Ramos (cell line): ENCODE results near the gene RECQL.
"Not testable (repeated sequence)": the region's sequence is repeated elsewhere in the genome, so short reads cannot be mapped to it uniquely, and the experiment has no call there.

Source experiments
- in situ Hi-C: fragments of 300-500 bp; cut with MboI; formaldehyde crosslinking; loops from one replicate; pipeline ENCODE4 v1.14.3; 2022; ENCODE audit warnings: low sequenced_read_pairs; ENCODE audit not compliant: unreplicated experiment

Gene RECQL

GRCh38 chr12:21507849-21508248 lies 6.4 kb upstream of the RECQL start:
- in situ Hi-C loops = no loop called here

- in situ Hi-C loops = no loop called here
Observed at GRCh38 chr12:21505888-21506287, 4.5 kb upstream of the RECQL start.

- in situ Hi-C loops = no loop called here
Observed at GRCh38 chr12:21502872-21503271, 1.4 kb upstream of the RECQL start.

GRCh38 chr12:21502164-21502496 lies 695 bp upstream of the RECQL start:
- in situ Hi-C loops = no loop called here

GRCh38 chr12:21500786-21501257 lies 613 bp downstream of the RECQL start:
- in situ Hi-C loops = no loop called here

GRCh38 chr12:21499765-21500164 lies 1.7 kb downstream of the RECQL start:
- in situ Hi-C loops = no loop called here

- in situ Hi-C loops = no loop called here
Observed at GRCh38 chr12:21485998-21486397, 15.4 kb downstream of the RECQL start.

- in situ Hi-C loops = no loop called here
Observed at GRCh38 chr12:21483531-21483930, 17.9 kb downstream of the RECQL start.

GRCh38 chr12:21478756-21479455 lies 22.5 kb downstream of the RECQL start:
- in situ Hi-C loops = no loop called here

GRCh38 chr12:21476949-21477348 lies 24.5 kb downstream of the RECQL start:
- in situ Hi-C loops = no loop called here

- in situ Hi-C loops = no loop called here
Observed at GRCh38 chr12:21475552-21475951, 25.9 kb downstream of the RECQL start.

GRCh38 chr12:21472197-21472823 lies 29.1 kb downstream of the RECQL start:
- in situ Hi-C loops = no loop called here

- in situ Hi-C loops = no loop called here
Observed at GRCh38 chr12:21471294-21471693, 30.1 kb downstream of the RECQL start.

GRCh38 chr12:21467334-21467733 lies 34.1 kb downstream of the RECQL start:
- in situ Hi-C loops = not testable (repeated sequence)

- in situ Hi-C loops = no loop called here
Observed at GRCh38 chr12:21459474-21459873, 42.0 kb downstream of the RECQL start.

GRCh38 chr12:21456291-21456780 lies 45.1 kb downstream of the RECQL start:
- in situ Hi-C loops = no loop called here

- in situ Hi-C loops = no loop called here
Observed at GRCh38 chr12:21453312-21453852, 48.1 kb downstream of the RECQL start.

- in situ Hi-C loops = no loop called here
Observed at GRCh38 chr12:21451529-21451928, 49.9 kb downstream of the RECQL start.

- in situ Hi-C loops = no loop called here
Observed at GRCh38 chr12:21444193-21445146, 57.0 kb downstream of the RECQL start.

GRCh38 chr12:21439347-21439746 lies 62.1 kb downstream of the RECQL start:
- in situ Hi-C loops = no loop called here
